K562 (cell line): ENCODE data around the gene ZFR2. TPM values are rescaled to one million over a fixed set of nuclear protein-coding genes. Genes with fewer than 3 reads are reported as not detected.

Experiments used
- CHD7 ChIP-seq: fragments of 200-600 bp; sonication (generic); IDR thresholded peaks from one replicate; pipeline ENCODE4 v1.6.1; 2012; ENCODE audit warnings: mild to moderate bottlenecking, low read depth, low read length, inconsistent platforms
- FOXK1 ChIP-seq: sonication (generic); formaldehyde crosslinking; IDR thresholded peaks from 2 replicates; pipeline ENCODE4 v1.8.0; 2022; ENCODE audit warnings: missing genetic modification reagents, mild to moderate bottlenecking, borderline replicate concordance
- FOXK2 ChIP-seq, 2 experiments: fragments of 450-650 bp; IDR thresholded peaks in 1 of 2; conservative IDR thresholded peaks in 1 of 2; 2 replicates each; pipeline ENCODE4 v1.6.1; 2016; ENCODE audit warnings: low read depth in 2 of 2, mild to moderate bottlenecking in 1 of 2
- GTF2F1 ChIP-seq: IDR thresholded peaks from 2 replicates; pipeline ENCODE4 v1.6.1; 2011; ENCODE audit warnings: low read depth, low read length, improper control_type of control experiment
- HDAC2 ChIP-seq: fragments of 450-650 bp; IDR thresholded peaks from 2 replicates; pipeline ENCODE4 v1.6.1; 2016; ENCODE audit warnings: mild to moderate bottlenecking
- HLTF ChIP-seq: fragments of 450-650 bp; IDR thresholded peaks from 2 replicates; pipeline ENCODE4 v1.6.1; 2016
- MLLT1 ChIP-seq, 2 experiments: fragments of 450-650 bp; IDR thresholded peaks; 2 replicates each; pipeline ENCODE4 v1.6.1; 2016
- NFIC ChIP-seq: fragments of 450-650 bp; IDR thresholded peaks from 2 replicates; pipeline ENCODE4 v1.6.1; 2017; ENCODE audit warnings: mild to moderate bottlenecking, inconsistent platforms
- THRB ChIP-seq: fragments of 450-650 bp; formaldehyde crosslinking; conservative IDR thresholded peaks from 2 replicates; pipeline ENCODE4 v1.4.0; 2022; ENCODE audit warnings: mild to moderate bottlenecking, missing genetic modification characterization
- ZFP30 ChIP-seq: fragments of 250-450 bp; sonication (Bioruptor Pico); IDR thresholded peaks from 2 replicates; pipeline ENCODE4 v1.8.0; 2022; ENCODE audit warnings: moderate library complexity, mild to moderate bottlenecking, inconsistent platforms, borderline replicate concordance
- polyA plus RNA-seq, 8 experiments: library from polyadenylated mRNA; depleted of rRNA in 4 of 8; stranded (reverse) in 5 of 8; unstranded in 3 of 8; fragments of >200 nt; fragmentation: Nextera tagmentation in 2 of 8; fragmentation: Illumina TruSeq in 1 of 8; extraction: Ambion mirVana in 2 of 8; extraction: Trizol in 1 of 8; gene quantifications; 2 replicates each; pipeline versions ENCODE4 v1.2.1 to v1.2.3, GENCODE V29; 2011 to 2014; ENCODE audit warnings: inconsistent platforms in 1 of 8, missing spikeins in 1 of 8
- total RNA-seq, 7 experiments: library from RNA; depleted of rRNA in 6 of 7; stranded (reverse); fragments of >200 nt in 6 of 7; fragmentation: Illumina TruSeq in 2 of 7; extraction: Trizol in 2 of 7; gene quantifications; 2 replicates each; pipeline versions ENCODE4 v1.2.1 to v1.2.3, GENCODE V29; 2011 to 2021; ENCODE audit warnings: low replicate concordance in 1 of 7

Gene ZFR2
- total and polyA plus RNA-seq, 9 of the 15 experiments (the other 6 are each of a cell fraction or from before 2014, with no cell fraction given) = 0.03 to 0.59 (median 0.07) TPM; not detected in 6

- TF ChIP-seq THRB (CRISPR knock-in tag) (no peak), ZFP30 (no peak), FOXK1 (CRISPR knock-in tag) (no peak), NFIC (0 out of 2 replicates have a peak, but pooled peaks have one; percentile 31), FOXK2 (conservative IDR thresholded peaks at IDR 0.05 in 1 of 2, IDR thresholded peaks at IDR 0.05 in 1 of 2; ENCODE audit: low read depth in 2 of 2) (no peak), CHD7 (no peak), HDAC2 (no peak), MLLT1 (IDR thresholded peaks at IDR 0.05) (peak in 1 of 2 experiments; percentile 71; a peak in 1 of 4 replicates), GTF2F1 (no peak), HLTF (no peak)
These were observed 84.9 kb downstream of the ZFR2 start (continued) for GRCh38 chr19:3783660-3784584.
